GM19193 (cell line): ENCODE data around the gene TMEM184A.

ENCODE experiments used
- POLR2A ChIP-seq: IDR thresholded peaks from 4 replicates; pipeline ENCODE4 v1.6.1; 2011; ENCODE audit not compliant: insufficient read depth, insufficient read length; ENCODE audit errors: extremely low read depth

The TMEM184A gene

GRCh38 chr7:1514995-1515401, 41.0 kb downstream of the TMEM184A start:
- no peak for TF ChIP-seq POLR2A

GRCh38 chr7:1514407-1514806, 41.6 kb downstream of the TMEM184A start:
- TF ChIP-seq POLR2A = no peak

- TF ChIP-seq POLR2A = no peak
These were observed 42.3 kb downstream of the TMEM184A start for GRCh38 chr7:1513657-1514095.

GRCh38 chr7:1512781-1513656, 43.0 kb downstream of the TMEM184A start:
- no peak for TF ChIP-seq POLR2A

- no peak for TF ChIP-seq POLR2A
These were observed 44.3 kb downstream of the TMEM184A start for GRCh38 chr7:1511444-1512422.

- no peak for TF ChIP-seq POLR2A
These were observed 45.2 kb downstream of the TMEM184A start for GRCh38 chr7:1510780-1511154.

- no peak for TF ChIP-seq POLR2A
These were observed 46.8 kb downstream of the TMEM184A start for GRCh38 chr7:1509226-1509625.

- TF ChIP-seq POLR2A = no peak
These were observed 47.7 kb downstream of the TMEM184A start for GRCh38 chr7:1508277-1508758.

GRCh38 chr7:1505731-1506550, 50.1 kb downstream of the TMEM184A start:
- TF ChIP-seq POLR2A = no peak

- TF ChIP-seq POLR2A = peak; percentile 85
These were observed 51.9 kb downstream of the TMEM184A start, which contains the start of gene INTS1 for GRCh38 chr7:1503816-1504775. INTS1 (minus strand) TSS chr7:1504389; CDS start chr7:1503960, 429 bp downstream.

- no peak for TF ChIP-seq POLR2A
These were observed 52.6 kb downstream of the TMEM184A start for GRCh38 chr7:1503390-1503789.

- no peak for TF ChIP-seq POLR2A
These were observed 53.2 kb downstream of the TMEM184A start for GRCh38 chr7:1502845-1503244.
